ENCODE measurements around the gene PLEKHA4.

GRCh38 chr19:48806818-48807589 lies 61.4 kb downstream of the PLEKHA4 start:
- TF ChIP-seq POLR2AphosphoS5 (IDR thresholded peaks at IDR 0.05; ENCODE audit: borderline replicate concordance, low read depth, low read length) (no peak), EZH2 (IDR thresholded peaks at IDR 0.05) (no peak)
